Small intestine (tissue), 16 donors: ENCODE data around the gene CLCN4. TPM values are rescaled to one million over a fixed set of nuclear protein-coding genes. Genes with fewer than 3 reads are reported as not detected.

Source experiments
- DNase-seq, 2 donors: peaks; one replicate each; pipeline versions ENCODE4 v3.0.0 to v3.0.0-alpha.2; 2013
- FAIRE-seq: peaks from 2 replicates; lab custom pipeline; 2012; peaks lifted over from hg19 to GRCh38; lab: Jason Lieb, UNC
- H3K27ac ChIP-seq, 3 donors: one replicate each; pipeline ENCODE4 v1.5.1; 2013; ENCODE audit warnings: low read length in 2 of 3, mild to moderate bottlenecking in 2 of 3, control low read depth in 1 of 3, inconsistent platforms in 1 of 3, low read depth in 1 of 3, moderate library complexity in 1 of 3
- H3K27me3 ChIP-seq, 3 donors: one replicate each; pipeline ENCODE4 v1.6.1; 2013; ENCODE audit warnings: low read length in 3 of 3, inconsistent platforms in 1 of 3; ENCODE audit not compliant: control insufficient read depth in 3 of 3, insufficient read depth in 3 of 3
- H3K36me3 ChIP-seq, 3 donors: one replicate each; pipeline ENCODE4 v1.6.1; 2013; ENCODE audit warnings: low read length in 3 of 3, inconsistent platforms in 1 of 3, low read depth in 1 of 3, mild to moderate bottlenecking in 1 of 3, moderate library complexity in 1 of 3; ENCODE audit not compliant: control insufficient read depth in 3 of 3, insufficient read depth in 2 of 3
- H3K4me1 ChIP-seq, 3 donors: one replicate each; pipeline ENCODE4 v1.6.1; 2013; ENCODE audit warnings: low read length in 2 of 3, inconsistent platforms in 1 of 3, low read depth in 1 of 3, mild to moderate bottlenecking in 1 of 3, moderate library complexity in 1 of 3; ENCODE audit not compliant: control insufficient read depth in 3 of 3, insufficient read depth in 2 of 3
- H3K4me3 ChIP-seq, 3 donors: one replicate each; pipeline ENCODE4 v1.5.1; 2013; ENCODE audit warnings: low read length in 3 of 3, control low read depth in 1 of 3, inconsistent platforms in 1 of 3, low read depth in 1 of 3, mild to moderate bottlenecking in 1 of 3, moderate library complexity in 1 of 3
- H3K9me3 ChIP-seq, 2 donors: one replicate each; pipeline ENCODE4 v1.6.1; 2013; ENCODE audit warnings: low read depth in 1 of 2, low read length in 1 of 2; ENCODE audit not compliant: control insufficient read depth in 2 of 2, insufficient read depth in 1 of 2
- WGBS, 3 donors: extraction: QIAGEN DNeasy Blood & Tissue Kit; methylation state at CpG; one replicate each; pipeline ENCODE4 v1.1.7; 2013; 5-methylcytosine and 5-hydroxymethylcytosine counted together
- long read RNA-seq, 10 donors: transcript quantifications; one replicate each; lab custom pipeline, GENCODE V29; 2026
- polyA plus RNA-seq, 4 donors: library from polyadenylated mRNA; stranded (reverse) in 3 of 4; unstranded in 1 of 4; fragments of 200-250 nt in 3 of 4; fragments of 120-200 nt in 1 of 4; gene quantifications; one replicate each; pipeline versions ENCODE4 v1.2.1 to v1.2.3, GENCODE V29; 2013
- donor health status: healthy with polysubstance abuse.
- donor health status: control.
- donor health status: control.
- donor health status: Bipolar disorder and iron deficiency.
- donor health status: healthy.

CLCN4 gene
- 1 to 10 TPM in 1 of 4 donors, under 1 TPM in 2, not detected in 1; under 0.01 to 2.7 (median 0.70) TPM for polyA plus RNA-seq
- long read RNA-seq, donor 1, full-length matches to known transcripts = 1 of 1 reads
- long read RNA-seq, donor 1, partial matches to known transcripts = 0 of 1 reads
- long read RNA-seq, donor 1, other reads (novel, unspliced or antisense) = 0 of 1 reads
- long read RNA-seq, donor 2 = 0 reads
- long read RNA-seq, donor 3 = 0 reads
- long read RNA-seq, donor 4 = 0 reads
- long read RNA-seq, donor 5 = 0 reads
- long read RNA-seq, donor 6 = 0 reads
- long read RNA-seq, donor 7 = 0 reads
- long read RNA-seq, donor 8 = 0 reads
- long read RNA-seq, donor 9 = 0 reads
- long read RNA-seq, donor 10 = 0 reads

GRCh38 chrX:10156199-10157031 lies at the start of gene CLCN4:
TSS of gene CLCN4 (plus strand) at chrX:10156975. CDS start at chrX:10185033, 28,058 bp downstream.
- H3K27me3 ChIP-seq = peaks cover 0 to 25% (median 2%) of the 10 kb centered on the region in 3 donors
- H3K4me3 ChIP-seq = peak within 1 kb of the TSS in 1 of 3 donors; percentile 1
- peaks cover 0 to 4% (median 0%) of the 10 kb centered on the region in 3 donors for H3K4me1 ChIP-seq
- H3K36me3 ChIP-seq = no peaks in the 10 kb centered on the region
- peak within 1 kb of the TSS in 1 of 3 donors; percentile 45 for H3K27ac ChIP-seq
- no peaks in the 10 kb centered on the region for H3K9me3 ChIP-seq
- FAIRE-seq (no peak), DNase-seq (peak; percentile 12 to 31)
- 11 to 27% (median 13%) methylated on average over 26 to 27 of the region's 27 CpGs for WGBS, 3 donors

- Histone ChIP-seq H3K4me1 (no peaks in the 10 kb centered on the region), H3K36me3 (peaks cover 0 to 5% (median 0%) of the 10 kb centered on the region in 3 donors), H3K27me3 (no peaks in the 10 kb centered on the region), H3K4me3 (no peak overlapping the region), H3K9me3 (no peaks in the 10 kb centered on the region), H3K27ac (peak overlapping the region in 2 of 3 donors; percentile 39 to 89)
- FAIRE-seq (no peak), DNase-seq (no peak)
- WGBS, 3 donors = 78 to 86% (median 80%) methylated on average over 2 of the region's 2 CpGs
Measured at GRCh38 chrX:10107483-10107882, 49.3 kb upstream of the CLCN4 start.

DNA sequence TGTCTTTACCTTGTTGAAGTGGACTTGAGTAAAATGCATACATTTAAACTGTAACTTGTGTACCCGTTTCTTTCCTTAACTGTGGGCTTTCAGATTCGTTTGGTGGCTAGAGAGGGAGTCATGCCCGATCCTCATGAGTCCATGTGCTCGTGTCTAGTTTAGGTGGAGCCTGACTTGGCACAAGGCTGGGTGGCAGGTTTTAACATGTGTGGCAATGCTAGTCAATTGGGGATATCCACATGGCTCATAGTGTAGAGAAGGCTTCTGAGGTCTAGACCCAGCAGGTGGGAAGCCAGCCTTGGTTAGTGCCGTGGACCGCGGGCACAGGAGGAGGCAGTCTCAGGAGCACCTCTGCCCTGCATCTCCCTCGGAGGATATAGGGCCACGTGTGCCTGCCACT lies 48.5 kb upstream of the CLCN4 start:
- Histone ChIP-seq H3K27me3 (no peaks in the 10 kb centered on the region), H3K4me3 (no peak overlapping the region), H3K4me1 (no peaks in the 10 kb centered on the region), H3K9me3 (no peaks in the 10 kb centered on the region), H3K27ac (peak overlapping the region in 1 of 3 donors; percentile 64), H3K36me3 (peaks cover 0 to 3% (median 0%) of the 10 kb centered on the region in 3 donors)
- FAIRE-seq = no peak
- no peak for DNase-seq
- WGBS, 3 donors = 72 to 82% (median 79%) methylated on average over 9 of the region's 9 CpGs

- DNase-seq (peak in 1 of 2 donors; percentile 22), FAIRE-seq (no peak)
- Histone ChIP-seq H3K36me3 (no peaks in the 10 kb centered on the region), H3K9me3 (no peaks in the 10 kb centered on the region), H3K27me3 (no peaks in the 10 kb centered on the region), H3K4me1 (no peaks in the 10 kb centered on the region), H3K4me3 (no peak overlapping the region), H3K27ac (peak overlapping the region in 1 of 3 donors; percentile 97)
- whole genome bisulfite sequencing, 3 donors = 74 to 94% (median 91%) methylated on average over 24 to 27 of the region's 27 CpGs
Measured at GRCh38 chrX:10109695-10110094, 47.1 kb upstream of the CLCN4 start.

- no peaks in the 10 kb centered on the region for H3K27me3 ChIP-seq
- WGBS, 3 donors = 66 to 85% (median 79%) methylated on average over 13 to 16 of the region's 16 CpGs
- FAIRE-seq = no peak
- no peak overlapping the region for H3K4me3 ChIP-seq
- peak overlapping the region in 1 of 3 donors; percentile 97 for H3K27ac ChIP-seq
- H3K4me1 ChIP-seq = no peaks in the 10 kb centered on the region
- DNase-seq = no peak
- no peaks in the 10 kb centered on the region for H3K36me3 ChIP-seq
- no peaks in the 10 kb centered on the region for H3K9me3 ChIP-seq
Measured at GRCh38 chrX:10110316-10110935, 46.3 kb upstream of the CLCN4 start.

GRCh38 chrX:10110984-10111363 lies 45.8 kb upstream of the CLCN4 start:
- 49 to 68% (median 65%) methylated on average over 9 to 10 of the region's 10 CpGs for WGBS, 3 donors
- Histone ChIP-seq H3K27me3 (no peaks in the 10 kb centered on the region), H3K9me3 (no peaks in the 10 kb centered on the region), H3K27ac (peak overlapping the region in 2 of 3 donors; percentile 74 to 97), H3K4me1 (no peaks in the 10 kb centered on the region), H3K36me3 (no peaks in the 10 kb centered on the region), H3K4me3 (no peak overlapping the region)
- no peak for FAIRE-seq
- peak in 1 of 2 donors; percentile 11 for DNase-seq

GRCh38 chrX:10111364-10112148 lies 45.2 kb upstream of the CLCN4 start:
- Histone ChIP-seq H3K27ac (peak overlapping the region in 2 of 3 donors; percentile 74 to 97), H3K27me3 (no peaks in the 10 kb centered on the region), H3K36me3 (no peaks in the 10 kb centered on the region), H3K9me3 (no peaks in the 10 kb centered on the region), H3K4me3 (no peak overlapping the region), H3K4me1 (no peaks in the 10 kb centered on the region)
- DNase-seq (peak in 1 of 2 donors; percentile 11), FAIRE-seq (no peak)
- WGBS, 3 donors = 63 to 87% (median 82%) methylated on average over 23 to 26 of the region's 26 CpGs
